Skin of body (tissue), 2 donors: ENCODE data around the gene NFYC. TPM values are rescaled to one million over a fixed set of nuclear protein-coding genes. Genes with fewer than 3 reads are reported as not detected.

Experiments
- DNase-seq: peaks from one replicate; lab custom pipeline; 2025; lab: John Stamatoyannopoulos, UW
- total RNA-seq: library from RNA; depleted of rRNA; stranded (reverse); fragments of >200 nt; gene quantifications from one replicate; pipeline ENCODE4 v1.2.3, GENCODE V29; 2014

The NFYC gene
- total RNA-seq, 1 donor from 2014 or later: 30.7 TPM

DNA sequence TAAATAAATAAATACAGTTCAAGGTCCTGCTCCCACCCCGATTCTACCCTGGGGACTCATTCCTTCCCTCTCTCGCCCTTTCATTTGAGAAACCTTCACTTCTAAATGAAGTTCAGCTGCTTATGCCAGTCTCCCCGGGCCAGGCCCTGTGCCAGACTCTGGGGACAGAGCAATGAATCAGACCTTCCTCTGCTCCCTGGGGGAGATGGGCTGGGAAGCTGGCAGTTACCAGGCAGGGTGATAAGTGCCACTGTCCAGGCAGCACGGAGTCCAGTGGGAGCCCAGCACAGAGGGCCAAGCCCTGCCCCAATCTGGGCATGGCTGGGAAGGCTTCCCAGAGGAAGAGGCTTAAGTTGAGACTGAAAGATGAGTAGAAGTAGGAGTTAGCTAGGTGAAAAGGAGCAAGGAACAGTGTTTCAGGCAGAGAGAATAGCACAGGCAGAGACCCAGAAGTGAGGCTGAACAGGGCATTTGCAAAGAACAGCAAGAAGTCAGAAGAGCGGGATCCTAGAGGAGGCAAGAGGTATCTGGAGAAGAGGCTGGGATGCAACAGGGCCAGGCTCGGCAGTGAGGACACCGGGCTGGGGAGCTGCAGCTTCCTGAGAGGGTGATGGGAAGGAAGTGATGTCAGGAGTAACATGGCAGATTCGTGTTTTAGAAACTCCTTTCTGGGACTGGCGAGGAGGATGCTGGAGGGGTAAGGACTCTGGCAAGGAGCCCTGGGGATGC lies 105.6 kb downstream of the NFYC start:
- DNase-seq: no peak

DNA sequence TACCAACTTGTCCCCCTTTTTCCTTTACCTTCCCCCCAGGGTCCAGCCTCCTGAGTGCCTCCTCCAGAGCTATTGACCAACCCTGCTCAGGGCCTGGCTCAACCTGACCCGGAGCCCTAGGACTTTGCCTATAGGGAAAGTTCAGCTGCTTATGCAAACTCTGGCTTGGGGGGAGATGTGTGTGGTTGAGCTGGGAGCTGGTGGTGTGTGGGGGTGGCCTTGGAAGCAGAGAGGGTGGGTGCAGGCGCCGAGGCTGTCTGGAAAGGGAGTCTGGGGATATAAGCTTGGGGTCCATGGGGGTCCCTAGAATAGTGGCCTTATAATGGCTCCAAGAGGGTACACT lies 106.1 kb downstream of the NFYC start:
- no peak for DNase-seq

DNA sequence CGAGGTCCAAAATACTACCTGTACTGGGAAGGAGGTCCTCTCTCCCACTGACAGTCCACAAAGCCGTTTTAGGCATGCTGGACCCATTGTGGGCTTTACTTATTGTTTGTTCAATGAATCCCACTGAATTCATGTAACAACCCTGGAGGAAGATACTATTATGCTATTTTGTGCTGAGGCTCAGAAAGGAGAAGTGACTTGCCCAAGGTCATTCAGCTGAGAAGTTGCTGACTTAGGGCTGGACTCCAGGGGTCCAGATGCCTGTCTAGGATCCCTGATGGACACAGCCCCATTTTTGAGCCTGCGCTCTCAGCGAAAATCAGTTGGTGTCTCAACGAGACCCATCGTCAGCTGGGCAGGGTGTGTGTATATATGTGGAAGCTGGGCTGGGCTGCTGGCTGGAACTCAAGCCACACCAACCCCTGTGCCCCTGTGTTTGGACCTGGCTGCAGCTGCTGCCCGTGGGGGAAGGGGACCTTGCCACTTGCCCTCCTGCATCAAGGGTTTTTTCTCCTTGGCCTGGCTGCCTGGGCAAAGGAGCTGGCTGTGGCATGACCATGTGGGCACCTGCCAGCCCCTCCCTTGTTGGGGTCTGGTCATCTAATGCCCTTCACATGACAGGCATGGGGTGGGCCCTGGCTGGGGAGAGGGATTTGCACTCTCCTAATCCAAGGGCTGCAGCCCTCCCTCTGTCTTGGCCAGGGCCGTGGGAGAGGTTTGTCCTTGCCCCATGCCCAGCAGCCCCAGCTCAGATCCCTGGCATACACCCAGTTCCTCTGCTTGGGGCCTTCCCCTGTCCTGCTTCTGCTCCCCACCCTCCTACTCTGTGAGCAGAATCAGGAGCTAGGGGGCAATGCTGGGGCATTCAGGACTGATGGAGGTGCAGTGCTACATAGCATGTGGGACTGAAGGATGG lies 107.1 kb downstream of the NFYC start:
- DNase-seq: no peak

DNA sequence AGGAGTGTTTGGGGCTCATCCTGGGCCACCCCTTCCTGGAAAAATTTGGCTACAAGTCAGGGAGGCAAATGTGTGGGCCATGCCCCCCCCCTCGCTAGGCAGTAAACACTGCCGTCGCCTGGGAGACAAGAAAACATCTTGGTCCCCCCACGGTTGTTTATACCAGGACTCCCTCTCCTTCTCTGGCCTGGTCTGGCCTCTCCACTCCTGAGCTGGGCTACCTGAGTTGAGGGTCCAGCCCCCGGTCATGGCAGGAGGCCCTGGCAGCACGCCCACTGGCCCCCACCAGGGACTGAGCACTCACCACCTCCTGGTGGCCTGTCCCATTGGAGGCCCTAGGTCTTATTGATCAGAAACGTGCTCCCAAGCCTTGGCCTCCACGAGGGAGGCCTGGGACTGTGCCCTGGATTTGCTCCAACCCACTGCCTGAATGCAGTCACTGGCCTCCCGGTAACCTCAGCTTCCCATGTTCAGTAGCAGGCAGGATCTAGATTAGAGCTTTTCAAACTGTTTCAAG lies 107.9 kb downstream of the NFYC start:
- DNase-seq: peak; percentile 38

DNA sequence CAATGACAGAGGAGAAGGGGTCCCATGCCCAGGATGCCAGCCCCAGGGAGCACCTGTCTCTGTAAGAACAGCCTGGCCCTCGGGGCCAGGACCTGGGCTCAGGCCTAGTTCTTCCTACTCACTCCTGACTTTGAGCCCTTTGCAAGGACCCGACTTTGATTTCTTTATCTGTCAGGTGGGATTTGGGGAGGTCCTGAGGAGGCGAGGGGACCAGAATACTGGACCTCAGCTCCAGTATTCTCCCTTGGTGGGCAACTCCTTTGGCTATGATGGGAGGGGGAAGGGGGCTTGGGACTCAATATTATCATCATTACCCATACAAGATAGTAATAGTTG lies 110.2 kb downstream of the NFYC start:
- no peak for DNase-seq

DNA sequence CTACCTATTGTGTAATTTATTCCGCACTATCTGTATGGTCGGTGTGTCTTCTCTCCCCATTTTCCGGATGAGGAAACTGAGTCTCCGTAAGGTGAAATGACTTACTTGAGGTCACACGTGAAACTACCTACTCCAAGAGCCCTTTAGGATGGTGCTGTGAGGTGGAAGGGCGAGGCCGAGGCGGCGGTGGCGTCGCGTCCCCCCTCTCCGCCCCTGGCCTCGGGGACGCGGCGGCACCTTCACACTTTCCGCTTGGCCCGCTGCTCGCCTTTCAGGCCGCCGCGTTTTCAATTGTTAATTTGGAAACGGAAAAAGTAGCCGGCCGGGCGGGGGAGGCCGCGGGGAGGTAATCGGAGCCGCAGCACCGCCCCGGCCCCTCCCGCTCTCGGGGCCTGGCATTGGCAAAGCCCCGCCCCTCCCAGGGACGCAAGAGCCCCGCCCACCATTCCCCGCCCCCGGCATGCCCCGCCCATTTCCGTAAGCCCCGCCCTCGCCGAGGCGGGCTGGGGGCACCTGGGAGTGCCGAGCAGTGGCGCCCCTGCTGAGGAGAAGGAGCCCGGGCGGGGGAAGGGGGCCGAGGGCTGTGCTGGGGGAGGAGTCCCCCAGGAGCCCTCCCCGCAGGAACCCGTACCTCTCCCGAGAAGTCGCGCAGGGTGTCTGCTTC lies 110.7 kb downstream of the NFYC start:
- peak; percentile 16 for DNase-seq

DNA sequence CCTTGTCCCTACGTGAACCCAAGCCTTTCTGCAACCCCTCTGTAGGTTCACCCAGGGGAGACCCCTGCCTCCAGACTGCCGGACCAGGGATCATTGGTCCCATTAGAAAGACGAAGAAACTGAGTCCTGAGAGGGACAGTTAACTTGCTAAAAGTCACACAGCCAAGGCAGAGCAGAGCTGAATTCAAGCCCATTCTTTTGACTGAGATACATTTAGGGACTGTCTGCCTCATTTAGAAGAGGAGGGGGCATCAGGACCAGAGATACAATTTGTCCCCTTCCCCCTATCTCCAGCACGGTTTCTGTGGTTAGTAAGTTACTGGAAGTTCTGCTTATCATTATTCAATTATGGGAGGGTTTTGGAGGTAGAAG lies 111.2 kb downstream of the NFYC start:
- DNase-seq: no peak

DNA sequence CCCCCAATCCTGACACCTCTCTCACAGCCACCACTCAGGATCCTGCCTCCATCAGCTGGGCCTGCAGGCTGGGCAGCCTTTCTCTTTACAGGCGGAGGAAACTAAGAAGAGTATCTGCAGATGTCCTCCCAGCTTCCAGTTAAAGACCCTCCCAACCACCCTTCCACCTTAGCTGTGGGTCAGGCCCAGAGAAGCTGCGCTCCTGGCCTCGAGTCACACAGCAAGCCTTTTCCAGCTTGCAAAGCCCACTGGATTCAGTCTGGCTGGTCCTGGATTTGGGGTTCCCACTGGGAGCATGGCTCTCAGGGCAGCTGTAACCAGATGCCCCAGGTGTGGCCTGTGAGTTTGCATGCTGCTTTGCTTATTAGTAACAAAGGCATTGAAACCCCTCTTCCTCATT lies 111.9 kb downstream of the NFYC start:
- no peak for DNase-seq

DNA sequence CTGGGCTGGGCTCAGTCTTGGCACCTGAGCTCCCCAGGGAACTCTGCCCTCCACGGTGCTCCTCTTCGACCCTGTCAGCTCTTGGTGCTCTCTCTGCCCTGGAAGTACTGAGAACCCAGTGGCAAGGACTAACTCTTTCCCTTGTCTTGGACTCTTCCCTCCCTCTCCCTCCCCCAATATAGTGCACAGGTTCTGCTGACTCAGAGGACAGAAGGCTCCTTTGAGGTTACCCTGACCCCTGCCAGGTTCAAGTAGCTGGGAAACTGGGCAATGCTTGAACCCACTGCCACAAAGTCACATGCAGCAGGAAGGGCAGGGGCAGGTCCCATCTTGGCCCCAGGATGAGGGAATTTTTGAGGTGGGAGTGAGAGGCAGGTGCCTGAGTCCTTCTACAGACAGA lies 112.4 kb downstream of the NFYC start:
- no peak for DNase-seq

DNA sequence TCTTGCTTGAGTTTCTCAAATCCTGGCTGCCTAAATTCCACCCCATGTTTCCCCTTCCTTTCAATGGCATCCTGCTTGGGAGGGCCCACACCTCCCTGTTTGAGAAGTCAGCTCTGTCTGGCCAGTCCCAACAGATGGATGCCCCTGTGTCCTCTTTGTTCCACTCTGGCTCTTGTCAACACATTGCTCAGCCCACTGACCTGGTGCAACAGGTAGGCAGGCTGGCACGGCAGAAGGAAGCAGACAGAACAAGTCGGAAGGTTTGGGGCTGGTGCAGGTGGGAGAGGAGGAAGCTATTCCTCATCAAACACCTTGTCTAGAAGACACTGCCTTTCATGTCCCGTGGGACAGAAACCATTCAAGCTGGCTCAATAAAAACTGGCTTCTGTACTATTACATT lies 114.7 kb downstream of the NFYC start:
- DNase-seq: no peak

DNA sequence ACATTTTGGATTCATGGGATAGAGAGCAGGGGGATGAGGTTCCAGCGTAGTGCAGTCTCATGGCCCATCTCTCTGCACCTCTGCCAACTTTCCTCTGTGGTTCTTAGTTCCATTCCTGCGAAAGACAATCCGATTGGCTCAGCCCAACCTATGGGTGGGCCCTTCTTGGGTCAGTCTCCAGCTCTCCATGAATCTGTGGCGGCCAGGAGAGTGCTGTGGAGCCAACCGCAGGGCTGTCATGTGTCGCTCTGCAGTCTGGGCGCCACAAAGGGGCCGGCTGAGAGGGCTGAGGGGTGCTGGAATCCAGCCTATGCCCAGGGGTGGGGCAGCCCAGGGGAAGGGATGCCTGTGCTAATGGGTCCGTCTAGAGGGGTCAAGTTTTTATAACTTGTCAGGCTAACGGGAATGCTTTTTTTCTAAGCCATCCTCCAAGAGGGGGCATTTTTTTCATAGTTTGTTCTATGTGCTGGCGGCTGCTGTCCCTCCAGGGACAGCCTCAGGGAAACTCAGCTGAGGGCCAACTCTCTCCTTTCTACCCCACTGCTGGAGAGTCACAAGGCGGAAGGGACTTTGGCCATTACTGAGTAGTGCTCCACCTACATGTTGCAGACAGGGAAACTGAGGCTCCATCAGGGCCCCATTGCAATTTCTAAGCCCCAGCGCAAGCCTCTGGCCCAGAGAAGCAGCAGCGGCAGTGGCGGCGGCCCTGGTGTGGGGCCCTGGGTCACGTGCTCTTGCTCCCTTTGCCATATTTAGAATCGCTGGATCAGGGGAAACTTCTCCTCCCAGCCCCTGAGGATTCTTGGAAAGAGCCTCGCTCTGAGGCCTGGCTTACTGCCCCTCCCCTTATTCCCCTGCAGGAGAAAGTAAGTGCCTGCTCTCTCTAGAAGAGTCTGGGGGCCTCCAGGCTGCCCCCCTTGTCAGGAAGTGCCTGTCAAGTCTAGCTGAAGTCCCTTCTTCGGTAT lies 115.5 kb downstream of the NFYC start:
- peak; percentile 72 for DNase-seq

DNA sequence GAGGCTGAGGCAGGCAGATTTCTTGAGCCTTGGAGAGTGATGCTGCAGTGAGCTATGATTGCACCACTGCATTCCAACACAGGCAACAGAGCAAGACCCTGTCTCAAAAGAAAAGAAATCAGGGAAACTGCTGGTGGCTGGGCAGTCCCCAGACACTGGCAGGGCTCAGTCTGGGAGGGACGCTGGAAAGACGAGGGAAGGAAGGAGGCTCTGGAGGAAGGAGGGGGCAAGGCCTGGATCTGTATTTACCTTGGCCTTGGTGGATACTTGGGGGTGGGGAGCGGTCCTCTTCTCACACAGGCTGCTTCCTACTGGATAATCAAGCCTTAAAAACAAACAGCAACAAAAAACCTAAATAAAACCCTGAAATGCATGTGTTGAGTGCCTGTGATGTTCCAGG lies 116.5 kb downstream of the NFYC start:
- no peak for DNase-seq

DNA sequence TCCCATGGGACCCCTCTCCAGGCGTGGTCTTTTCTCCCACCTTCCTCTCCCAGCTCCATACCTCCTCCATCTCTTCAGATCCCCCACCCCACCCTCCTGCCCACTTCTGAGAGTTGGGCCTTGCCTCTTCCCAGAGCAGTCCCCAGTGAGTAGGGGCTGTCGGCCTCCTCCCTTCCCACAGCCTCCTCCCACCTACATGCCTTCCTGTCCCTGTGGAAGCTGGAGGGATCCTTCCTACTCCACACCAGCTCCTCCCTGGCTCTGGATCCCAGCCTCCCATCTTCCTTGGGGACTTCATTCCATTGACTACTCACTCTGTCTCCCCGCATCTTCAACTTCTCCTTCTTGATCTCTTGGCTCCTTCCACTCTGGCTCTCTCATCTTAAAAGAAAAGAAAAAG lies 116.9 kb downstream of the NFYC start:
- DNase-seq: no peak

DNA sequence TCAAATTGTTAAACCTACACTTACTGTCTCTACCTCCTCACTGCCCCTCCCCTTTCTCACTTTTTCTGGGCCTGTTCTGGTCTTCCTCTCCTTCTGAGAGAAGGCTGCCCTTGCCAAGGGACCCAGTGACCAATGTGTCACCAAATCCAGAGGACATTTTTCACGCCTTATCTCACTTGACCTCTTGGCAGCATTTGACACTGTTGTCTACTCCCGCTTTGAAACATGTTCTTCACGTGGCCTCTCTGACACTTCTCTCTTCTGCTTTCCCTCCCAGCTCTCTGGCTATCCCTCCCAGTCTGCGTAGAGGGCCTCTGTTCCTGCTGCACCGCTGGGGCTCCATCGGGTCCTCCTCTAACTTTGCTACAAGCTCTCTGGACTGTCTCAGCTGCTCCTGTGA lies 117.4 kb downstream of the NFYC start:
- no peak for DNase-seq

DNA sequence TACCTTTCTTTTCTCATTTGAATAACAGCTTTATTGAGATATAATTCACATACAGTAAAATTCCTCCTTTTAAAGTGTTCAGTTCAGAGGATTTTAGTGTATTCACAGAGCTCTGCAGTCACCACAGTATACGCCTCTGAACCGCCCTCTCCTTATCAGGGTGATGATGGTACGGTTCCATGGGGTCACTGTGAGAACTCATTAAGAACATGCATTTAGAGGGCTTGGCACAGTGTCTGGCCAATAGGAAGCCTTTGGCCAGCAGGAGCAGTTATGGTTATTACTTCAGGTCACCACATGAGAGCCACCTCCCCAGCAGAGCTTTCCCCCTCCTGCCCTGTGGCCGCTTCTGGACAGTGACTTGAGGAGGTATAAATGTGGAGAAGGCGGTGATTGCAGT lies 119.4 kb downstream of the NFYC start:
- no peak for DNase-seq

DNA sequence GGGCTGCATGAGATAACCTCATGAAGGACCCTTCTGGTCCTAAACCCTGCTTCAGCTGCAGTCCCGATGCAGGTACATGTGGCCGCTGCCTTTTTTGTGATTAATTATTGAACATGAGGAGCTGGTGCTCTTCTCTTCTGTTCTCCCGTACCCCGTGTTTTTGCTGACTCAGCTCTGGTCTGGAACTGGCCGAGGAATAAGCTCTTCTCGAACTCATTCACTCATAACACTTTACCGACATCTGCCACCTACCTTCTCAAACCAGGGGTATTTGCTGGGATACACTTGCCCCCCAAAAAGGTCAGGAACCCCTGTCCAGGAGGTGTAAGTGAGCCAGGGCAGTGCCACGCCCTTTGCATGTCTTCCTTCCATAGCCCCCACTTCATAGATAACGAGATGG lies 123.9 kb downstream of the NFYC start:
- DNase-seq: no peak

DNA sequence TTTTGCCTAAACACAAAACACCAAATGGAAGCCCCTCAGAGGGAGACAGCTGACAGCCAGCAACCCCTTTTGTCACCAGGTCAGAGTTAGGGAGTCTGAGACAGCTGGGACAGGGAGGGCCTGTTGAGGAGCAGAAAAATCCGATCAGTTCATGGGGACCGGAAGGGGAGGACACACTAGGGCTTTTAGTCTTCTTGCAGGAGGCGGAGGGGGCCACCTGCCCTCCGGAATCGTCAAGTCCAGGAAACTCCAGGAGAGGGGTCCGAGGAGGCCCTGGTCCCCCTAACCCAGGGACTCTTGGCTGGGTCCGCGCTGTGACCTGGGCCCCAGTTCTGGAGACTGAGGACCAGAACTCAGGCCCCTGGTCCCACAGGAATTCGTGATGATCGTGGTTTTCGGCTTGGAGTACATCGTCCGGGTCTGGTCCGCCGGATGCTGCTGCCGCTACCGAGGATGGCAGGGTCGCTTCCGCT lies 126.3 kb downstream of the NFYC start:
- no peak for DNase-seq

DNA sequence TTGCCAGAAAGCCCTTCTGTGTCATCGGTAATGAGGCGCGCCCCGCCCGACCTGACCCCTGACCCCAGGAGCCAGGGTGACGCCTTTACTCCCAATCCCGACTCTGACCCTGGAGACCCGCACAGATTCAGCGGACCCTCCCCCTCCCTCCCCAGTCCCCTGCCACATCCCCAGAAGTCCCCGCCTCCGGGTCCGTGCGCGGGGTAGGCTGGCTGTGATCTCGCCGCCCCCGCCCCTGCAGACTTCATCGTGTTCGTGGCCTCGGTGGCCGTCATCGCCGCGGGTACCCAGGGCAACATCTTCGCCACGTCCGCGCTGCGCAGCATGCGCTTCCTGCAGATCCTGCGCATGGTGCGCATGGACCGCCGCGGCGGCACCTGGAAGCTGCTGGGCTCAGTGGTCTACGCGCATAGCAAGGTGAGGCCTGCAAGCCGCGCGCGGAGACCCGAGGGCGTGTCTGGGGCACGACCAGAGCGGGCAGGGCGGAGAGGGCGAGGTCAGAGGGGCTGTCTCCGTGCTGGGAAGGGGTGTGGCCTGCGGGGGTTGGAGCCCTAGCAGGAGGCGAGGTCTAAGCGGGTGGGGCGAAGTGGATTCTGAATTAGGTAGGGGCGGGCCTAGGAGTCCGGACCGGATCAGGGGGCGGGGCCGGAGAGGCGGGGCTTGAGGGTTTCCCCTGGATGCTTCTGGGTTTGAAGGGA lies 126.9 kb downstream of the NFYC start:
- DNase-seq: no peak

DNA sequence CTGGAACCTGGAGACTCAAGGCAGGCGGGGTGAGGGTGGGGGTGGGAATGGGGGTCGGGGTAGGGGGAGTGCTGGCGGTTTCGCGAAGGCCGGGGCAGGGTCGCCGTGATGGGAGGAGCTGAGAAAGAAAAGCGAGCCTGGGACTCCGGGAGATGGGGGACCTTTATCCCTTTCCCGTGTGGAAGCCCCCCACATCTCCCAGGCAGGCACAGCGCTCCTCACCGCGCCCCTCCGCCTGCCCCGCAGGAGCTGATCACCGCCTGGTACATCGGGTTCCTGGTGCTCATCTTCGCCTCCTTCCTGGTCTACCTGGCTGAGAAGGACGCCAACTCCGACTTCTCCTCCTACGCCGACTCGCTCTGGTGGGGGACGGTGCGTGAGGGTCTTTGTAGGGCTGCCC lies 127.6 kb downstream of the NFYC start:
- DNase-seq: no peak

DNA sequence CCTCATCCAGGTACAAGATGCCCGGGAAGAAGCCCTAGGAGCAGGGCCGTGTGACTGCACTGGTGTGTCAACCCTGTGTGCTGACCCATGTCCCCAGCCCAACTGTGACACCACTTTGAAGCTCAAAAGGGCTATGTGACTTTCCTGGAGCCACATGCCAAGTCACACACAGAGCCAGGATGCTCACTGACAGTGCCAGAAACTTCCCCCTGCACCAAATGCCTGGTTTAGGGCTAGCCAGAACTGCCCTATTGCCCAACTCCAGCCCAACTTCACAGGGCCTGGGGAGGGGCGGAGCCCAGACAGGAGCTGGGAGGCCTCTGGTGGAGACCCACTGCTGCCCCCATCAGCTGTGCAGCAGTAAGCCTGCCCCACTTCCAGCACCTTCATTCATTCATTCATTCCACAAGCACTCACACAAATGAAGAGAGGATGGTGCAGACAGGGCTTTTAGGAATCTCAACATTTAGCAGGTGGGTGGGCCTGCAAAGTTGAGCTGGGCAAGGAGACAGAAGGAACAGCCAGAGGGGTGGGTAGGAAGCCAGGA lies 128.8 kb downstream of the NFYC start:
- DNase-seq: no peak
